Mononuclear cell (primary cell): Measurements from ENCODE around the gene WDR91. TPM values are rescaled to one million over a fixed set of nuclear protein-coding genes. Genes with fewer than 3 reads are reported as not detected.

Source experiments
- H3K27me3 ChIP-seq: 2 replicates; pipeline ENCODE4 v1.6.0; 2011; ENCODE audit warnings: low read length, control low read depth; ENCODE audit not compliant: insufficient read depth
- H3K4me1 ChIP-seq: 2 replicates; pipeline ENCODE4 v1.5.1; 2011; ENCODE audit warnings: mild to moderate bottlenecking, low read length, control low read depth; ENCODE audit not compliant: insufficient read depth
- H3K4me3 ChIP-seq: 2 replicates; pipeline ENCODE4 v1.5.1; 2011; ENCODE audit warnings: mild to moderate bottlenecking, low read length, moderate library complexity
- H3K9me3 ChIP-seq: 2 replicates; pipeline ENCODE4 v1.5.1; 2011; ENCODE audit warnings: low read depth, mild to moderate bottlenecking, control low read depth, low read length
- total RNA-seq: library from RNA; depleted of rRNA; stranded (reverse); fragments of >200 nt; gene quantifications from one replicate; pipeline ENCODE4 v1.2.3, GENCODE V29; 2012

Gene WDR91
- total RNA-seq, 1 donor: 14.3 TPM

- peaks cover 59% of the 10 kb centered on the region for H3K4me1 ChIP-seq
- peak overlapping the region; percentile 85 for H3K4me3 ChIP-seq
Observed at GRCh38 chr7:135169141-135169963, 42.0 kb downstream of the WDR91 start.

GRCh38 chr7:135168489-135169140, 42.7 kb downstream of the WDR91 start:
- Histone ChIP-seq H3K4me3 (no peak overlapping the region), H3K9me3 (no peaks in the 10 kb centered on the region), H3K27me3 (no peaks in the 10 kb centered on the region), H3K4me1 (peaks cover 59% of the 10 kb centered on the region)

More at GRCh38 chr7:135169141-135169963, 42.0 kb downstream of the WDR91 start:
- Histone ChIP-seq H3K27me3 (no peaks in the 10 kb centered on the region), H3K9me3 (no peaks in the 10 kb centered on the region)

- Histone ChIP-seq H3K27me3 (no peaks in the 10 kb centered on the region), H3K4me3 (no peak overlapping the region), H3K9me3 (no peaks in the 10 kb centered on the region), H3K4me1 (peaks cover 59% of the 10 kb centered on the region)
Observed at GRCh38 chr7:135168001-135168400, 43.3 kb downstream of the WDR91 start.

GRCh38 chr7:135167365-135167917, 43.9 kb downstream of the WDR91 start:
- no peaks in the 10 kb centered on the region for H3K27me3 ChIP-seq
- no peak overlapping the region for H3K4me3 ChIP-seq

GRCh38 chr7:135166338-135166990, 44.9 kb downstream of the WDR91 start:
- H3K4me1 ChIP-seq: peaks cover 60% of the 10 kb centered on the region

More at GRCh38 chr7:135167365-135167917, 43.9 kb downstream of the WDR91 start:
- peaks cover 59% of the 10 kb centered on the region for H3K4me1 ChIP-seq
- no peaks in the 10 kb centered on the region for H3K9me3 ChIP-seq

GRCh38 chr7:135165862-135166261, 45.5 kb downstream of the WDR91 start:
- H3K4me1 ChIP-seq: peaks cover 60% of the 10 kb centered on the region
- H3K27me3 ChIP-seq: no peaks in the 10 kb centered on the region
- no peak overlapping the region for H3K4me3 ChIP-seq
- H3K9me3 ChIP-seq: no peaks in the 10 kb centered on the region

More at GRCh38 chr7:135166338-135166990, 44.9 kb downstream of the WDR91 start:
- Histone ChIP-seq H3K9me3 (no peaks in the 10 kb centered on the region), H3K27me3 (no peaks in the 10 kb centered on the region), H3K4me3 (no peak overlapping the region)

- no peaks in the 10 kb centered on the region for H3K9me3 ChIP-seq
- H3K27me3 ChIP-seq: no peaks in the 10 kb centered on the region
- peaks cover 66% of the 10 kb centered on the region for H3K4me1 ChIP-seq
- H3K4me3 ChIP-seq: no peak overlapping the region
Observed at GRCh38 chr7:135164357-135165061, 46.8 kb downstream of the WDR91 start.

- H3K4me1 ChIP-seq: peaks cover 56% of the 10 kb centered on the region
- no peaks in the 10 kb centered on the region for H3K27me3 ChIP-seq
- H3K4me3 ChIP-seq: no peak overlapping the region
- no peaks in the 10 kb centered on the region for H3K9me3 ChIP-seq
Observed at GRCh38 chr7:135162382-135163001, 48.8 kb downstream of the WDR91 start.

GRCh38 chr7:135161669-135162068, 49.7 kb downstream of the WDR91 start:
- Histone ChIP-seq H3K4me3 (no peak overlapping the region), H3K9me3 (no peaks in the 10 kb centered on the region), H3K4me1 (peaks cover 52% of the 10 kb centered on the region), H3K27me3 (no peaks in the 10 kb centered on the region)

- Histone ChIP-seq H3K27me3 (no peaks in the 10 kb centered on the region), H3K9me3 (peaks cover 6% of the 10 kb centered on the region), H3K4me1 (peaks cover 46% of the 10 kb centered on the region), H3K4me3 (no peak overlapping the region)
Observed at GRCh38 chr7:135160858-135161653, 50.3 kb downstream of the WDR91 start.

GRCh38 chr7:135160098-135160857, 51.0 kb downstream of the WDR91 start:
- Histone ChIP-seq H3K4me3 (no peak overlapping the region), H3K27me3 (no peaks in the 10 kb centered on the region), H3K4me1 (peaks cover 39% of the 10 kb centered on the region), H3K9me3 (peaks cover 14% of the 10 kb centered on the region)

- no peaks in the 10 kb centered on the region for H3K27me3 ChIP-seq
- peaks cover 18% of the 10 kb centered on the region for H3K9me3 ChIP-seq
- peaks cover 39% of the 10 kb centered on the region for H3K4me1 ChIP-seq
- no peak overlapping the region for H3K4me3 ChIP-seq
Observed at GRCh38 chr7:135159359-135160085, 51.8 kb downstream of the WDR91 start.
